ENCODE results near the gene ATL3. TPM values are rescaled to one million over a fixed set of nuclear protein-coding genes. Genes with fewer than 3 reads are reported as not detected.

ATL3 gene
- total and polyA plus RNA-seq, 2 donors (not counting 3 experiments of a cell fraction or from before 2014, with no cell fraction given): 21.7 to 70.2 TPM

DNA sequence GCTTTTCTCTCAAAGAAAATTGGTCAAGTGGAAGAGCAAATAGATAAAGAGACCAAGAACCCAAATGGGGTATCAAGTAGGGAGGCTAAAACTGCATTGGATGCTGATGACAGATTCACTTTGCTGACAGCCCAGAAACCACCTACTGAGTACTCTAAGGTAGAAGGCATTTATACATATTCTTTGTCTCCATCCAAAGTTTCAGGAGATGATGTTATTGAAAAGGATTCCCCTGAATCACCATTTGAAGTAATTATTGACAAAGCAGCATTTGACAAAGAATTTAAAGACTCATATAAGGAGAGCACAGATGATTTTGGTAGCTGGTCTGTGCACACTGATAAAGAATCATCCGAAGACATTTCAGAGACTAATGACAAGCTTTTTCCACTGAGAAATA lies 47.8 kb upstream of the ATL3 start:
- H4K20me1 ChIP-seq (replicated peaks; ENCODE audit: control insufficient read depth, extremely low read depth, insufficient read depth, low read length): no peaks in the 10 kb centered on the region
- no peaks in the 10 kb centered on the region for H3K27me3 ChIP-seq (ENCODE audit: control insufficient read depth in 2 of 2, insufficient read depth in 2 of 2, low read length in 2 of 2)
- DNase-seq (ENCODE audit: low read depth, low spot score): no peak
- H3K27ac ChIP-seq (ENCODE audit: insufficient read depth, low read depth, low read length): no peak overlapping the region
- CTCF ChIA-PET: interaction anchor here (1.0 to 2.3 kb wide), 6 partner anchors 8 to 31 kb away, joined by 3 to 5 read pairs (median 4); no protein-coding TSS in a partner anchor
- no peak overlapping the region for H3K4me2 ChIP-seq (ENCODE audit: insufficient read depth, low read length)
- intact Hi-C loops (cut with micrococcal nuclease): no loop called here
- POLR2A ChIA-PET: no interaction called here
- FAIRE-seq: no peak
- TF ChIP-seq POLR2A (IDR thresholded peaks at IDR 0.05; ENCODE audit: low read depth, low read length) (no peak), GATA2 (IDR thresholded peaks at IDR 0.05; ENCODE audit: insufficient read depth, insufficient read length, low read depth, low read length) (no peak), JUN (IDR thresholded peaks at IDR 0.05; ENCODE audit: borderline replicate concordance, insufficient read depth, insufficient read length, low read depth) (no peak), FOS (IDR thresholded peaks at IDR 0.05; ENCODE audit: borderline replicate concordance, insufficient read depth, low read length) (no peak), POLR2AphosphoS5 (IDR thresholded peaks at IDR 0.05; ENCODE audit: insufficient read depth, low read depth, low read length) (no peak), EZH2 (IDR thresholded peaks at IDR 0.05; ENCODE audit: borderline replicate concordance, low read depth, low read length, severe bottlenecking) (no peak), MYC (IDR thresholded peaks at IDR 0.05; ENCODE audit: low read depth, low read length) (no peak)
- TF ChIP-seq, protein P1, sequence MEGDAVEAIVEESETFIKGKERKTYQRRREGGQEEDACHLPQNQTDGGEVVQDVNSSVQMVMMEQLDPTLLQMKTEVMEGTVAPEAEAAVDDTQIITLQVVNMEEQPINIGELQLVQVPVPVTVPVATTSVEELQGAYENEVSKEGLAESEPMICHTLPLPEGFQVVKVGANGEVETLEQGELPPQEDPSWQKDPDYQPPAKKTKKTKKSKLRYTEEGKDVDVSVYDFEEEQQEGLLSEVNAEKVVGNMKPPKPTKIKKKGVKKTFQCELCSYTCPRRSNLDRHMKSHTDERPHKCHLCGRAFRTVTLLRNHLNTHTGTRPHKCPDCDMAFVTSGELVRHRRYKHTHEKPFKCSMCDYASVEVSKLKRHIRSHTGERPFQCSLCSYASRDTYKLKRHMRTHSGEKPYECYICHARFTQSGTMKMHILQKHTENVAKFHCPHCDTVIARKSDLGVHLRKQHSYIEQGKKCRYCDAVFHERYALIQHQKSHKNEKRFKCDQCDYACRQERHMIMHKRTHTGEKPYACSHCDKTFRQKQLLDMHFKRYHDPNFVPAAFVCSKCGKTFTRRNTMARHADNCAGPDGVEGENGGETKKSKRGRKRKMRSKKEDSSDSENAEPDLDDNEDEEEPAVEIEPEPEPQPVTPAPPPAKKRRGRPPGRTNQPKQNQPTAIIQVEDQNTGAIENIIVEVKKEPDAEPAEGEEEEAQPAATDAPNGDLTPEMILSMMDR (IDR thresholded peaks at IDR 0.05; ENCODE audit: extremely low read depth in 1 of 2, insufficient read depth in 1 of 2, low read depth in 1 of 2, low read length in 2 of 2): no peak
- TF ChIP-seq, protein P2, sequence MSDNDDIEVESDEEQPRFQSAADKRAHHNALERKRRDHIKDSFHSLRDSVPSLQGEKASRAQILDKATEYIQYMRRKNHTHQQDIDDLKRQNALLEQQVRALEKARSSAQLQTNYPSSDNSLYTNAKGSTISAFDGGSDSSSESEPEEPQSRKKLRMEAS (IDR thresholded peaks at IDR 0.05; ENCODE audit: insufficient read depth, insufficient read length): no peak
- H3K79me2 ChIP-seq (ENCODE audit: control insufficient read depth, insufficient read depth, low read length): peaks cover 30% of the 10 kb centered on the region
- H2AFZ ChIP-seq (ENCODE audit: low read depth, low read length): no peak overlapping the region
- no peaks in the 10 kb centered on the region for H3K36me3 ChIP-seq (ENCODE audit: control insufficient read depth in 2 of 2, extremely low read depth in 1 of 2, insufficient read depth in 2 of 2, low read length in 2 of 2)
- H3K9ac ChIP-seq (replicated peaks; ENCODE audit: extremely low read depth, insufficient read depth, low read length): no peak overlapping the region
- no peaks in the 10 kb centered on the region for H3K9me1 ChIP-seq (replicated peaks; ENCODE audit: control insufficient read depth, extremely low read depth, insufficient read depth, low read length)
- H3K4me1 ChIP-seq (ENCODE audit: control insufficient read depth, extremely low read depth, insufficient read depth, low read length): no peaks in the 10 kb centered on the region
- no TSS peak for BruUV-seq (replicated peaks)
- dilution Hi-C loops (cut with MboI; ENCODE audit: extremely low pct_ligation_motif_present, low sequenced_read_pairs): no loop called here
- H3K4me3 ChIP-seq (replicated peaks in 1 of 3; ENCODE audit: insufficient read depth in 1 of 3, low read depth in 1 of 3, low read length in 3 of 3): no peak overlapping the region
- H3K9me3 ChIP-seq (replicated peaks; ENCODE audit: control insufficient read depth, insufficient read depth, low read length): no peaks in the 10 kb centered on the region

Measured in endothelial cell of umbilical vein (primary cell).